NCI-H446 treated with DMSO at 0.1 percent for 48 hours (cell line): Measurements from ENCODE around the gene CSGALNACT2.

Experiments
- DNase-seq: peaks from one replicate; lab custom pipeline; 2025; lab: John Stamatoyannopoulos, UW

CSGALNACT2 gene

DNA sequence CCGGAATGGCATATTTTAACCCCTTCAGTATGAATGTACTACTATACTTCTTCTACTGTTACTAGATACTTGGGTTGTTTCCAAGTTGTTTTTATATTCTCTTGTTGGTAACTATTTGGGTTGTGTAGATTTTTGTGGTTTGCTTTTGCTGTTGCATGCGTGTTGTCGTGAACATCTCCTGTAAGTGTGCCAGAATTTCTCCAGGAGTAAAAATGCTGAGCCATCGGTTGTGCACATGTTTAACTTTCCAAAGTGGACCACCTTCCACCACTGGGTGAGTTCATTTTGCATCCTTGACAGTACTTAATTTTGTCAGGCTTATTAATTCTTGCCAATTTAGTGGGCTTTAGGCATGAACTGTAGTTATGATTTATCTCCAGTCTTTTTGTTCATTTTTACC, 47.9 kb downstream of the CSGALNACT2 start:
- DNase-seq, result no peak

DNA sequence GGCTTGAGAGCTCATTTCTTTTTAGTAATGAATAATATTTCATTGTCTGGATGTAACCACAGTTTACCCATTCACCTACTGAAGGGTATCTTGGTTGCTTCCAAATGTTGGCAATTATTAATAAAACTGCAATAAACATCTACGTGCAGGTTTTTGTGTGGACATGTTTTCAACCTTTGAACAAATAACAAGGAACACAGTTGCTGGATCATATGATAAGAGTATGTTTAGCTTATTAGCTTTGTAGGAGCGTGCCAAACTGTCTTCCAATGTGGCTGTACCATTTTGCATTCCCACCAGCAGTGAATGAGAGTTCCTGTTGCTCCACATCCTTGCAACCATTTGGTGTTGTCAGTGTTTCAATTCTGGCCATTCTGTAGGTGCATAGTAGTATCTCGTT, 49.0 kb downstream of the CSGALNACT2 start:
- no peak for DNase-seq

GRCh38 chr10:43188702-43189101, 50.5 kb downstream of the CSGALNACT2 start:
- DNase-seq, result no peak

GRCh38 chr10:43190289-43190688, 52.0 kb downstream of the CSGALNACT2 start:
- no peak for DNase-seq

DNA sequence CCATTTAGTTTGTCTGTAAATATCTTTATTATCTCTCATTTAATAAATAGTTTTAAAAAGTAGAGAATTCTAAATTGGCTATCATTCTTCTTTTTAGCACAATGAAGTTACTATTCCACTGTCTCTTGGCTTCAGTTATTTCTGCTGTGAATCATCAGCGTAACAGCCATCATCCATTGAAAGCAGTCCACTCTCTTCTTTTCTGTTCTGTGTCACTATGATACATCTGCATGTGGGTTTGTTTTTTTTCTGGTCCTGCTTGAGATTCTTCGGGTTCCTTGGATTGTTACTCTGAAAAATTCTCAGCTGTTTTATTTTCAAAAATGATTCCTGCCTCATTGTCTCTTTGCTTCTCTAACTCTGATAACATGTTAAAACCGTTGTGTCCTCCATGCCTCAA, 52.5 kb downstream of the CSGALNACT2 start:
- no peak for DNase-seq

DNA sequence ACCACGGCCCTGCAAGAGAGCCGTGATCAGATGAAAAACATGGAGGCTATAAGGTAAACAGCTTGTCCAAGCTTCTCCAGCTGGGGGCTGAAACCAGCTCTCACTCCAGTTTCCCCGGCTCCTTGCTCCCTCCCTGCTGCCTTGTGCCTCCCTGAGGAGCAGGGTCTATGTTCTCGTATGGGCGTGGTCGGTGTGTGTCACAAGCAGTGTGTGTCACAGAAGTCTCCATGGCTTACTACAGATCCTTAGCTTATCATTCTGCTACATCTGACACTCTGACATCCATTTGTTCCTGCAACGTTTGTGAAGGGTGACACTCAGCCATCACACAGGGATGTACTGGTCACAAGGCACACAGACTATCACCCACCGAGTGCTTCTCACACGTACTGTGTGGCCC, 54.6 kb downstream of the CSGALNACT2 start:
- DNase-seq, result no peak

GRCh38 chr10:43193496-43194080, 55.3 kb downstream of the CSGALNACT2 start:
- no peak for DNase-seq

GRCh38 chr10:43194266-43194665, 56.0 kb downstream of the CSGALNACT2 start:
- DNase-seq, result no peak

- no peak for DNase-seq
Observed at GRCh38 chr10:43194859-43195258, 56.6 kb downstream of the CSGALNACT2 start.

GRCh38 chr10:43195557-43195956, 57.3 kb downstream of the CSGALNACT2 start:
- no peak for DNase-seq

- DNase-seq, result no peak
Observed at GRCh38 chr10:43196131-43196980, 58.1 kb downstream of the CSGALNACT2 start.

GRCh38 chr10:43196981-43197833, 59.0 kb downstream of the CSGALNACT2 start:
- DNase-seq, result no peak

DNA sequence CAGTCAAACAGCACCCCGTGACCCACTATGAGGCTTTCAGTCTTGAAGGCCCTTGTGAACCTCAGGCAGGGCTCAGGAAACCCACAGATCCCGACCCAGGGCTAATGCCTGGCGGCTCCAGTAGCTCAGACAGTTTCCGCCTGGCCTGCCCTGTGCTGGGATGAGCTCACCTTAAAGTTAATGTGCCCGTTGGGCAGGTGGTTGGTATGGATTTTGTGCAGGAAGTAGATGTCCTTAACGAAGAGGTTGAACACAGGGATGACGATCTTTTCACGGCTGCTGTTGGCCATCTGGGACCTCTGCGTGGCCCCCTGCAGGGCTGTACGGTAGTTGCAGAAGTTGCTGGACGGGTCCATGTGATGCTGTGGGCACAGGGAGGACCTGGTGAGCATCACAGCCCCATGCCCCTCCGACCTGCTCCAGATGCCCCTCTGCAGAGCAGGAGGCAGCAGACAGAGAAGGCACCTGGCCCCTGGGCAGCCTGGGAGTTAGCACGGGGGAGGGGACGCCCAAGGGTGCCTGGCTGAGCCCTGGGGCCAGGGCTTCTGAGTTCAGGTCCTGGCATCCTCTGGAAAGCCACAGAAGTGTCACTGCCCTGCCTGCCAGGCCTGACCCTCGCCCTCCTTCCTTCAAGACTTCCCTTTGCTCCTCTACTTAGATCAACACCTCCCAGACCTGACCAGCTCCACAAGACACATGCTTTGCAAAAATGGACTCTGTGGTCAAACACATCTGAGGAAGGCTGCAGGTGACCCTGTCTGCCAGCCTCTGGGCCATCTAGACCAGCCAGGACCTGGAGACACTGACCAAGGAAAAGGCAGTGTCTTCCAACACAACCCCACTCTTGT, 59.8 kb downstream of the CSGALNACT2 start:
- DNase-seq, result no peak

- DNase-seq, result no peak
Observed at GRCh38 chr10:43198682-43199005, 60.4 kb downstream of the CSGALNACT2 start.

DNA sequence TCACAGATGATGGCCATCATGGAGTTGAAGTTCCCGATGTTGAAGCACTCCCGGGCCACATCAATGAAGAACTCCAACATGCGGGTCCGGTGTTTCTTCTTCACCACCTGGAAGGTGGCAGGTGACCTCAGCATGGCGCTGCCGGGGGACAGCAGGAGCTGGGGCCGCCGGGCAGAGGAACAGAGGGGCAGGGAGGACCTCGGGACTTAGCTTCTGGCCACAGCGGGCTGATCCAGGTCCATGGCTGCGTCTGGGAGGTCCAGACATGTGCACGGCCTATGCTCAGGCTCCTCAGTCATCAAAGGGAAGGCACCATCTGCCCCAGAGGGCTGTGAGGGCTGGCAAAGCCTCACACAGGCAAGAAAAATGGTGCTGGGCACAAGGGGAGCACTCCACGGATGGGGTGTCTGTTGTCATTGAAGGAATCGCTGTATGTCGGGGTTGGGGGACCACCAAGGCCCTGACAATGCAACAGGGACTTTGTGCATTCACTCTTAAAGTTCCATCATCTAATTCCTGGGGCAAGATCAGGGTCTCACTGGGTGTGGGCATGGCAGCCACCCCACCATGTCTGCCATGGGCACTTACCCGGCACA, 60.9 kb downstream of the CSGALNACT2 start:
- no peak for DNase-seq

DNA sequence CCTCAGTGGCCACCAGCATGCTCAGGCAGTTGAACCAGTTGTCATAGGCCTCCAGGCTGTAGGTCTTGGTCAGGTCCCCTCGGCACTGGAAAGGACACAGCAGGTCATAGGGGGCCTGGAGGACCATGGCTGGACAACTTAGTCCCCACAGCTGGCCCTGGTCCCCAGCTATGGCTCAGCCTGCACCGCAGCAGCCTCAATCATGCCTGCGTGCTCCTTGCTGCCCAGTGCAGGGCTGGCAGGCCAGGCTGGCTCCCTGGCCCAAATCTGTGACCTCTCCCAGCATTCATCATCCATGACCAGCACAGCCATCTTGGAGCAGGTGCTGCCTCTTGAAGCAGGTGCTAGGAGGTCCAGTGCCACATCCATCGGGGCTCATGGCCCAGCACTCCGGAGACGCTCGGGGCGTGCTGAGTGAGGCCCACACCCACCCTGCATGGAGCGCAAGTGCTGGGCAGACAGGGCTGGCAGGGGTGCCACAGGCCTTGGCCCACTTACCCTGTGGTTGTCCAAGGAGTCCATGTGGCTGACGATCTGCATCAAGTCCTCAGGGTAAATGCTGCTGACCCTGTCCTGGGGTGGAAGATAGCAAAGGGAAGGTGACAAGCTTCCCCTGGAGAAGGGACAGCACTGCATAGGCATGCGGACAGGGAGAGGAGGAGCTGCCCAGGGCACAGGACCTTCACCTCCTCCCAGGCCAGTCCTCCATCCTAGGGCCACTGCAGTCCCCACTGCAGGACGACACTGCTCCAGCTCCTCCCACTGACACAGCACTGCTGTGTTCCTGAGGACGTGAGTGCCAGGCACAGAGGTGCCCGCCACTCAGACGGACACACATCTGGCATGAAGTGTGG, 61.7 kb downstream of the CSGALNACT2 start:
- no peak for DNase-seq

DNA sequence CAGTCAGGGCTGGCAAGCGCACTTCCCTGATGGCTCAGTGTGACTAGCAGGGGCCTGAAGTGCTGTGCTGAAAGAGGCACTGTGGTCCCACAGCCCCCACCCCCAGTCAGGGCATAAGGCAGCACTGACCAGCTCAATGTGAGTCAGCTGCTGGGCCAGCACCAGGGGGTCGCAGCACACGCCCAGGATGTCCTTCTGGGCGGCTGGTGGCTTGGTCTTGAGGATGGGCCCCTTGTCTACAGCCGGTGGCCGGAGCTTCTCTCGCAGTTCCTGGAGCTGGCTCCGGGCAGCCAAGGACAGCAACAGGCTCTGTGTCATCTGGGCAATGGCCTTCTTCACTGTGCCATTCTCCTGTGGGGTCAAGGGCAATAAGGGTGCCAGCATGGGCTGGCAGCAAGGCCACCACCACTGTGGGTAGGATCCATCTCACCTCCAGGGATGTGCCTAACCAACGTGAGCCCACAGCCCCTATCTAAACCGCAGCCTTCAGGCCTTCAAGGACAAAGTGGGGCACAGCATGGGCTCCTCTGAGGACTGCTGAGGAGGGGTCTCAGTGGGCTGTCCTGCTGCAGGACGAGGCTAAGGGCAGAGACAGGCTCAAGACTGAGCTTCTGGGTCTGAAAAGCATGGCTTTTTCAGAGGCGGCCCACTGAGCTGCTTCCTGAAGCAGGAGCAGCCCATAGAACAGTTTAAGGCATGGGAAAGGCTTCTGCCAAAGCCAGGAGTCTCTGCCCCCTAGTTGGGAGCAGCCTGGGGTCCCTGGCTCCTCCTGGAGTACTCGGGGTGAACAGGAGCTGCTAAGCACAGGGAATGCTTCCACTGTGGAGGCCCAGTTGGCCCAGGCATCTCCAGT, 62.5 kb downstream of the CSGALNACT2 start:
- no peak for DNase-seq

DNA sequence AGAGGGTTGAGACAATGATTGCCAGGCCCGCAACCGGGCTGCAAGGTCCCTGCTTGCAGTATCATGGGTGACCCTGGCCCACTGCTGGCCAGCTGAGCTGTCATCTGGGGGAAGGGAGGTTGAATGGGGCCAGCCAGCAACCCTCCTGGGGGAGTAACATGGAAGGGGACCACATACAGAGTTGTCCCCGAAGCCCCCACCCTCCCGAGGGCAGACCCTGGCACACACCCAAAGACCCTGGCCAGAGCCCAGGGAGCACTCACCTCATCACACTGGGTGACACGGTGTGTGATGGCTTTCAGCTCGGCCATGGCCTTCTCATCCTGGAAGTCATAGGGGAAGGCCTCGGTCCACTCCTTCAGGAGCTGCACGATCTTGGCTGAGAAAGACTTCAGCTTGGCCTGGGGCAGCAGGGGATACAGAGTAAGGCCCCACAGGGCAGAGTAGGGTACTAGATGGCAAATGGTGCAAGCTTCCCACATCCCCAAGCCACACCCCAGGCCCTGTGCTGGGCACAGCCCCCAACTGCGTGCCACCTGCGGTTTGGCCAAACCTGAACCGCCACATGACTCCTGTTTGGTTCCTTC, 63.4 kb downstream of the CSGALNACT2 start:
- no peak for DNase-seq

GRCh38 chr10:43202224-43202656, 64.0 kb downstream of the CSGALNACT2 start:
- DNase-seq, result no peak
